CD4-positive, CD25-positive, alpha-beta regulatory T cell (primary cell): ENCODE measurements around the gene VCAN. TPM values are rescaled to one million over a fixed set of nuclear protein-coding genes. Genes with fewer than 3 reads are reported as not detected.

Experiments used
- ATAC-seq, 2 donors: fragments of 150-1000 bp; cut with Tn5 transposase; one replicate each; pipeline ENCODE4 v1.10.0; 2021; ENCODE audit warnings: low read depth in 2 of 2, moderate number of reproducible peaks in 2 of 2, moderate library complexity in 1 of 2
- DNase-seq, 3 donors: peaks; one replicate each; pipeline versions ENCODE4 v3.0.0 to v3.0.0-alpha.2; 2012 to 2022; ENCODE audit warnings: mixed read lengths in 1 of 3
- H3K27ac ChIP-seq: one replicate; pipeline ENCODE4 v1.7.0; 2013; ENCODE audit warnings: mild to moderate bottlenecking, low read length; ENCODE audit not compliant: insufficient read depth, poor library complexity, severe bottlenecking
- H3K27me3 ChIP-seq: one replicate; pipeline ENCODE4 v1.7.0; 2013; ENCODE audit warnings: low read length; ENCODE audit not compliant: control insufficient read depth, insufficient read depth
- H3K36me3 ChIP-seq: one replicate; pipeline ENCODE4 v1.7.0; 2013; ENCODE audit warnings: mild to moderate bottlenecking, low read length, moderate library complexity; ENCODE audit not compliant: control insufficient read depth, insufficient read depth
- H3K4me1 ChIP-seq: 2 replicates; pipeline ENCODE4 v1.7.0; 2013; ENCODE audit warnings: mild to moderate bottlenecking, low read length; ENCODE audit not compliant: insufficient read depth, control insufficient read depth, poor library complexity, severe bottlenecking
- H3K4me3 ChIP-seq: one replicate; pipeline ENCODE4 v1.7.0; 2013; ENCODE audit warnings: low read depth, mild to moderate bottlenecking, low read length, moderate library complexity
- H3K9me3 ChIP-seq, 2 experiments: 1 replicate in 1 of 2; 2 replicates in 1 of 2; pipeline ENCODE4 v1.7.0; 2013; ENCODE audit warnings: low read length in 2 of 2, mild to moderate bottlenecking in 1 of 2, moderate library complexity in 1 of 2; ENCODE audit not compliant: control insufficient read depth in 2 of 2
- H3K27ac Mint-ChIP-seq, 3 donors: one replicate each; pipeline ENCODE4 v1.8.0; 2020 to 2022; ENCODE audit warnings: mild to moderate bottlenecking in 3 of 3, mixed read lengths in 3 of 3, moderate library complexity in 2 of 3
- H3K27me3 Mint-ChIP-seq: one replicate; pipeline ENCODE4 v1.8.0; 2022; ENCODE audit warnings: mild to moderate bottlenecking, mixed read lengths
- H3K36me3 Mint-ChIP-seq: one replicate; pipeline ENCODE4 v1.8.0; 2020; ENCODE audit warnings: mixed read lengths
- H3K4me1 Mint-ChIP-seq, 4 donors: one replicate each; pipeline ENCODE4 v1.8.0; 2020 to 2022; ENCODE audit warnings: mixed read lengths in 4 of 4, mild to moderate bottlenecking in 1 of 4
- H3K4me3 Mint-ChIP-seq, 4 donors: one replicate each; pipeline ENCODE4 v1.8.0; 2020 to 2022; ENCODE audit warnings: mild to moderate bottlenecking in 4 of 4, mixed read lengths in 4 of 4, moderate library complexity in 3 of 4
- H3K9me3 Mint-ChIP-seq, 7 donors: one replicate each; pipeline ENCODE4 v1.8.0; 2020 to 2022; ENCODE audit warnings: mixed read lengths in 7 of 7, mild to moderate bottlenecking in 3 of 7, moderate library complexity in 2 of 7
- polyA plus RNA-seq, 4 donors: library from polyadenylated mRNA; unstranded; fragments of 300-500 nt; fragmentation: Illumina TruSeq; gene quantifications; one replicate each; pipeline ENCODE4 v1.2.3, GENCODE V29; 2021
- total RNA-seq: library from RNA; stranded (reverse); gene quantifications from one replicate; pipeline ENCODE4 v1.2.3, GENCODE V29; 2022

Gene VCAN
- total and polyA plus RNA-seq, 5 donors from 2014 or later = 0.20 to 0.85 (median 0.40) TPM; not detected in 2

GRCh38 chr5:83503662-83504061 lies 32.1 kb downstream of the VCAN start:
- Histone ChIP-seq H3K4me3 (no peak overlapping the region), H3K36me3 (no peaks in the 10 kb centered on the region), H3K27ac (no peak overlapping the region), H3K4me1 (no peaks in the 10 kb centered on the region), H3K9me3 (no peaks in the 10 kb centered on the region), H3K27me3 (no peaks in the 10 kb centered on the region)
- Mint-ChIP-seq H3K27me3 (no peaks in the 10 kb centered on the region), H3K4me1 (no peaks in the 10 kb centered on the region), H3K27ac (no peak overlapping the region), H3K9me3 (peaks cover 0 to 6% (median 0%) of the 10 kb centered on the region in 7 donors), H3K4me3 (no peak overlapping the region), H3K36me3 (no peaks in the 10 kb centered on the region)
- DNase-seq (no peak), ATAC-seq (no peak)

DNA sequence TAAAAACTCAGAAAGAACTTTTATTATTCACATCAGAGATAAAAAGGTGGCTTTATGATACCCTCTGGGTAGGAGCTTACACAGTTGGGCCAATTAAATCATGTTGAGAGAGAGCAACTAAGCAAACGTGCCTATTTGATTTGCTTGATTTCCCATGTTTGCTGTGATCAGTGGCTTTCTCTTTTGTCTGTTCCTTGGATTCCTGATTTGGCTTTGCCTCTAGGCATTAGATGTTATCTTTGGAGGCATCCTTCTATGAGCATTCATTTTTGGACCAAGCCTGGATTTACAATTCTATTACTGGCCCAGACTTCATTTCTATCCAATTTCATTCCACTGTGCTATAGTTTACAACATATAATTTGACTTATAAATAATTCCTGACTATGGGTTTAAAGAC lies 35.9 kb downstream of the VCAN start:
- Histone ChIP-seq H3K4me3 (no peak overlapping the region), H3K9me3 (no peaks in the 10 kb centered on the region), H3K36me3 (no peaks in the 10 kb centered on the region), H3K27ac (no peak overlapping the region), H3K27me3 (no peaks in the 10 kb centered on the region), H3K4me1 (no peaks in the 10 kb centered on the region)
- ATAC-seq (no peak), DNase-seq (no peak)
- Mint-ChIP-seq H3K36me3 (no peaks in the 10 kb centered on the region), H3K4me1 (no peaks in the 10 kb centered on the region), H3K9me3 (peaks cover 0 to 6% (median 0%) of the 10 kb centered on the region in 7 donors), H3K27me3 (no peaks in the 10 kb centered on the region), H3K27ac (no peak overlapping the region), H3K4me3 (no peak overlapping the region)

- DNase-seq (no peak), ATAC-seq (no peak)
- H3K4me3 Mint-ChIP-seq = no peak overlapping the region
- Histone ChIP-seq H3K9me3 (no peaks in the 10 kb centered on the region), H3K27me3 (no peaks in the 10 kb centered on the region), H3K4me1 (no peaks in the 10 kb centered on the region), H3K36me3 (no peaks in the 10 kb centered on the region), H3K4me3 (no peak overlapping the region), H3K27ac (no peak overlapping the region)
- no peaks in the 10 kb centered on the region for H3K36me3 Mint-ChIP-seq
- no peak overlapping the region for H3K27ac Mint-ChIP-seq
- no peaks in the 10 kb centered on the region for H3K4me1 Mint-ChIP-seq
- peaks cover 0 to 6% (median 0%) of the 10 kb centered on the region in 7 donors for H3K9me3 Mint-ChIP-seq
- H3K27me3 Mint-ChIP-seq = no peaks in the 10 kb centered on the region
Measured at GRCh38 chr5:83509540-83509939, 38.0 kb downstream of the VCAN start.

- Mint-ChIP-seq H3K4me1 (no peaks in the 10 kb centered on the region), H3K36me3 (no peaks in the 10 kb centered on the region), H3K27me3 (no peaks in the 10 kb centered on the region), H3K4me3 (no peak overlapping the region), H3K27ac (no peak overlapping the region), H3K9me3 (peaks cover 0 to 6% (median 0%) of the 10 kb centered on the region in 7 donors)
- Histone ChIP-seq H3K27me3 (no peaks in the 10 kb centered on the region), H3K27ac (no peak overlapping the region), H3K4me3 (no peak overlapping the region), H3K36me3 (no peaks in the 10 kb centered on the region), H3K4me1 (no peaks in the 10 kb centered on the region), H3K9me3 (no peaks in the 10 kb centered on the region)
- ATAC-seq = no peak
- peak in 1 of 3 donors; percentile 1 for DNase-seq
Measured at GRCh38 chr5:83510260-83510659, 38.7 kb downstream of the VCAN start.

GRCh38 chr5:83512061-83512745 lies 40.7 kb downstream of the VCAN start:
- H3K36me3 Mint-ChIP-seq = no peaks in the 10 kb centered on the region
- no peaks in the 10 kb centered on the region for H3K9me3 ChIP-seq
- ATAC-seq = no peak
- no peak overlapping the region for H3K27ac Mint-ChIP-seq
- no peak overlapping the region for H3K27ac ChIP-seq
- no peaks in the 10 kb centered on the region for H3K4me1 ChIP-seq
- no peaks in the 10 kb centered on the region for H3K36me3 ChIP-seq
- H3K9me3 Mint-ChIP-seq = no peaks in the 10 kb centered on the region
- H3K4me3 ChIP-seq = no peak overlapping the region
- no peaks in the 10 kb centered on the region for H3K27me3 Mint-ChIP-seq
- H3K27me3 ChIP-seq = no peaks in the 10 kb centered on the region
- H3K4me3 Mint-ChIP-seq = no peak overlapping the region
- DNase-seq = no peak
- no peaks in the 10 kb centered on the region for H3K4me1 Mint-ChIP-seq

DNA sequence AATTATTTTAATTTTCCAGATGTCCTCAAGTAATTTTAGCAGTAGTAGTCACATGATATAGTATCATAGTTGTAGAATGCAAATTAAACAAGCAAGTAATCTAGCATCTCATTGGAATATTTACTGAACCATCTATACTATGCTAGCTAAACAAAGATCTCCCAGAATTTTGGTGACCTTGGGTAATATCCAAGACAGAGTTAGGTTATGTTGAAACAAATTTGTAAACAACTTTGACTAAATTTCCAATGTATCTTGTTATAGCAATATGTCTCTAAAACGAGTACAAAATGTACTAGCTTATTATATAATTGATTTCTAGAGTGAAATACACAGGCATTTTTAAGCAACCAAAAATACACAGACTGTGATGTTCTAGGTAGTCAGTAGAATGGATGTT lies 41.5 kb downstream of the VCAN start:
- DNase-seq (no peak), ATAC-seq (no peak)
- no peak overlapping the region for H3K27ac ChIP-seq
- no peaks in the 10 kb centered on the region for H3K36me3 ChIP-seq
- H3K4me3 Mint-ChIP-seq = no peak overlapping the region
- no peaks in the 10 kb centered on the region for H3K4me1 ChIP-seq
- H3K36me3 Mint-ChIP-seq = no peaks in the 10 kb centered on the region
- H3K4me3 ChIP-seq = no peak overlapping the region
- no peaks in the 10 kb centered on the region for H3K27me3 Mint-ChIP-seq
- no peaks in the 10 kb centered on the region for H3K9me3 Mint-ChIP-seq
- H3K9me3 ChIP-seq = no peaks in the 10 kb centered on the region
- no peak overlapping the region for H3K27ac Mint-ChIP-seq
- H3K27me3 ChIP-seq = no peaks in the 10 kb centered on the region
- no peaks in the 10 kb centered on the region for H3K4me1 Mint-ChIP-seq

DNA sequence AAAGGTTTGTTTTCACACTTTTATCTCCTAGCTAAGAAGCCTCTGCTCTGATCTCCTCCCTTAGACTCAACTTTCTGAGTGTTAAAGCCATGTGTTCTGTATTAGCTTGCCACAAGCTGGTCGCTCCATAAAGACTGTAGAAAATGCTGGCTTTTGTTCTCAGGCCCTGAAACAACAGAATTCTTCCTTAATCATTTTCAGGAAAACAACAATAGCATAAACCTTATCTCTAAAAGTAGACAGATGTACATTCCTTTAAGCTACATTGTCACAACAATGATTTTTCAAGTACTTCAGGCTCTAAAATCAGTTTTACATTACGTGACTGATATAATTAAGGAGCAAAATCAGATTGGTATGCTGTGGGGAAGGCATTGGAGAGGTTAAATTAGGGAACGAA lies 41.9 kb downstream of the VCAN start:
- no peaks in the 10 kb centered on the region for H3K27me3 Mint-ChIP-seq
- H3K27me3 ChIP-seq = no peaks in the 10 kb centered on the region
- no peaks in the 10 kb centered on the region for H3K4me1 Mint-ChIP-seq
- H3K9me3 ChIP-seq = no peaks in the 10 kb centered on the region
- H3K4me1 ChIP-seq = no peaks in the 10 kb centered on the region
- no peak overlapping the region for H3K27ac ChIP-seq
- H3K36me3 Mint-ChIP-seq = no peaks in the 10 kb centered on the region
- H3K27ac Mint-ChIP-seq = no peak overlapping the region
- no peaks in the 10 kb centered on the region for H3K36me3 ChIP-seq
- ATAC-seq (no peak), DNase-seq (no peak)
- H3K9me3 Mint-ChIP-seq = no peaks in the 10 kb centered on the region
- no peak overlapping the region for H3K4me3 Mint-ChIP-seq
- no peak overlapping the region for H3K4me3 ChIP-seq

- Histone ChIP-seq H3K9me3 (no peaks in the 10 kb centered on the region), H3K27me3 (no peaks in the 10 kb centered on the region), H3K27ac (no peak overlapping the region), H3K4me3 (no peak overlapping the region), H3K4me1 (no peaks in the 10 kb centered on the region), H3K36me3 (no peaks in the 10 kb centered on the region)
- H3K27ac Mint-ChIP-seq = no peak overlapping the region
- DNase-seq (no peak), ATAC-seq (no peak)
- H3K4me3 Mint-ChIP-seq = no peak overlapping the region
- H3K36me3 Mint-ChIP-seq = no peaks in the 10 kb centered on the region
- no peaks in the 10 kb centered on the region for H3K9me3 Mint-ChIP-seq
- no peaks in the 10 kb centered on the region for H3K27me3 Mint-ChIP-seq
- H3K4me1 Mint-ChIP-seq = no peaks in the 10 kb centered on the region
Measured at GRCh38 chr5:83516377-83516776, 44.8 kb downstream of the VCAN start.
